ENCODE results near the gene AMER1.

DNA sequence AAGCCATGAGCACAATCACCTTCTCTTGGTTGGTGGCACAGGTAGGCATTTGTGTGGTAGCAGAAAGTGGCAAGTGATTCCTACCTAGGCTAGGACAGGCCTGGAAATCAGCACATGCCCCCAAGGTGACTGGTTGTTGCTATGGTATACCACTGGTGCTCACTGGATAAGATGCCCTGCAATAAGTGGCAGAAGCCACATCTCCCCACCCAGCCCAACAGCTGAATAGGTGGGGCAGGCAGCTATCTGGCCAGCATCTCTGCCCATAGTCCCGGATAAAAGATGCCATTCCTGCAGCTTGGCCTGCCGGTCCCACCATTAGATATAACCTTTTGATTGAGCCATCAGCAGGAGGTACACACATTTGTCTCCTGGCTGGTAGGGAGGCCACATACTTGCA lies 21.1 kb downstream of the AMER1 start:
- TF ChIP-seq, protein P1, sequence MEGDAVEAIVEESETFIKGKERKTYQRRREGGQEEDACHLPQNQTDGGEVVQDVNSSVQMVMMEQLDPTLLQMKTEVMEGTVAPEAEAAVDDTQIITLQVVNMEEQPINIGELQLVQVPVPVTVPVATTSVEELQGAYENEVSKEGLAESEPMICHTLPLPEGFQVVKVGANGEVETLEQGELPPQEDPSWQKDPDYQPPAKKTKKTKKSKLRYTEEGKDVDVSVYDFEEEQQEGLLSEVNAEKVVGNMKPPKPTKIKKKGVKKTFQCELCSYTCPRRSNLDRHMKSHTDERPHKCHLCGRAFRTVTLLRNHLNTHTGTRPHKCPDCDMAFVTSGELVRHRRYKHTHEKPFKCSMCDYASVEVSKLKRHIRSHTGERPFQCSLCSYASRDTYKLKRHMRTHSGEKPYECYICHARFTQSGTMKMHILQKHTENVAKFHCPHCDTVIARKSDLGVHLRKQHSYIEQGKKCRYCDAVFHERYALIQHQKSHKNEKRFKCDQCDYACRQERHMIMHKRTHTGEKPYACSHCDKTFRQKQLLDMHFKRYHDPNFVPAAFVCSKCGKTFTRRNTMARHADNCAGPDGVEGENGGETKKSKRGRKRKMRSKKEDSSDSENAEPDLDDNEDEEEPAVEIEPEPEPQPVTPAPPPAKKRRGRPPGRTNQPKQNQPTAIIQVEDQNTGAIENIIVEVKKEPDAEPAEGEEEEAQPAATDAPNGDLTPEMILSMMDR (IDR thresholded peaks at IDR 0.05; ENCODE audit: insufficient read depth, low read depth, low read length), result no peak
- TF ChIP-seq EZH2 (IDR thresholded peaks at IDR 0.05; ENCODE audit: insufficient read depth, low read length), result no peak

Data from astrocyte (in vitro differentiated cells and primary cell).